K562 (cell line): ENCODE data around the gene MAP3K6. TPM values are rescaled to one million over a fixed set of nuclear protein-coding genes. Genes with fewer than 3 reads are reported as not detected.

Experiments
- POU5F1 ChIP-seq: fragments of 150-350 bp; IDR thresholded peaks from 2 replicates; pipeline ENCODE4 v1.6.1; 2014; ENCODE audit warnings: borderline replicate concordance, low read length, low read depth, mild to moderate bottlenecking; ENCODE audit not compliant: partially characterized antibody
- SAFB ChIP-seq: fragments of 200-400 bp; formaldehyde crosslinking; IDR thresholded peaks from 2 replicates; pipeline ENCODE4 v1.6.1; 2017; ENCODE audit warnings: low read depth, low read length, borderline replicate concordance
- SAFB2 ChIP-seq: fragments of 200-400 bp; formaldehyde crosslinking; IDR thresholded peaks from 2 replicates; pipeline ENCODE4 v1.6.1; 2018; ENCODE audit warnings: borderline replicate concordance, low read length, low read depth, moderate library complexity; ENCODE audit not compliant: severe bottlenecking
- TRIM25 ChIP-seq: fragments of 450-650 bp; IDR thresholded peaks from 2 replicates; pipeline ENCODE4 v1.7.0; 2016; ENCODE audit warnings: borderline replicate concordance
- ZBTB33 ChIP-seq: sonication (generic); formaldehyde crosslinking; IDR thresholded peaks from 2 replicates; pipeline ENCODE4 v1.8.1; 2023; ENCODE audit warnings: mild to moderate bottlenecking, missing genetic modification reagents
- ZBTB7A ChIP-seq: IDR thresholded peaks from 2 replicates; pipeline ENCODE4 v1.6.1; 2011; ENCODE audit warnings: low read depth, mild to moderate bottlenecking, low read length, moderate library complexity, borderline replicate concordance; ENCODE audit not compliant: control insufficient read depth
- ZC3H4 ChIP-seq: sonication (generic); formaldehyde crosslinking; IDR thresholded peaks from 2 replicates; pipeline ENCODE4 v1.9.0; 2021; ENCODE audit warnings: missing genetic modification reagents, borderline replicate concordance
- polyA plus RNA-seq, 8 experiments: library from polyadenylated mRNA; depleted of rRNA in 4 of 8; stranded (reverse) in 5 of 8; unstranded in 3 of 8; fragments of >200 nt; fragmentation: Nextera tagmentation in 2 of 8; fragmentation: Illumina TruSeq in 1 of 8; extraction: Ambion mirVana in 2 of 8; extraction: Trizol in 1 of 8; gene quantifications; 2 replicates each; pipeline versions ENCODE4 v1.2.1 to v1.2.3, GENCODE V29; 2011 to 2014; ENCODE audit warnings: inconsistent platforms in 1 of 8, missing spikeins in 1 of 8
- total RNA-seq, 7 experiments: library from RNA; depleted of rRNA in 6 of 7; stranded (reverse); fragments of >200 nt in 6 of 7; fragmentation: Illumina TruSeq in 2 of 7; extraction: Trizol in 2 of 7; gene quantifications; 2 replicates each; pipeline versions ENCODE4 v1.2.1 to v1.2.3, GENCODE V29; 2011 to 2021; ENCODE audit warnings: low replicate concordance in 1 of 7
- TF ChIP-seq, protein P1 (sequence below): fragments of 200-800 bp; sonication (Bioruptor generic); IDR thresholded peaks from 2 replicates; pipeline ENCODE4 v1.6.1; 2017; ENCODE audit warnings: missing genetic modification characterization, missing compliant biosample characterization
- TF ChIP-seq, protein P2 (sequence below): fragments of 450-650 bp; formaldehyde crosslinking; IDR thresholded peaks from 2 replicates; pipeline ENCODE4 v1.4.0; 2022; ENCODE audit warnings: mild to moderate bottlenecking, moderate library complexity

Gene MAP3K6
- total and polyA plus RNA-seq, 9 of the 15 experiments (the other 6 are each of a cell fraction or from before 2014, with no cell fraction given), result 0.99 to 21.9 (median 7.0) TPM

GRCh38 chr1:27360159-27361043 is 6.4 kb downstream of the MAP3K6 start (continued):
- no peak for TF ChIP-seq TRIM25
- TF ChIP-seq ZBTB33, result peak; percentile 71
- TF ChIP-seq SAFB, result peak; percentile 88
- no peak for TF ChIP-seq POU5F1
- TF ChIP-seq ZBTB7A, result peak; percentile 25; the same call in 1 of the 2 replicates
- no peak for TF ChIP-seq SAFB2
- TF ChIP-seq, protein P1, sequence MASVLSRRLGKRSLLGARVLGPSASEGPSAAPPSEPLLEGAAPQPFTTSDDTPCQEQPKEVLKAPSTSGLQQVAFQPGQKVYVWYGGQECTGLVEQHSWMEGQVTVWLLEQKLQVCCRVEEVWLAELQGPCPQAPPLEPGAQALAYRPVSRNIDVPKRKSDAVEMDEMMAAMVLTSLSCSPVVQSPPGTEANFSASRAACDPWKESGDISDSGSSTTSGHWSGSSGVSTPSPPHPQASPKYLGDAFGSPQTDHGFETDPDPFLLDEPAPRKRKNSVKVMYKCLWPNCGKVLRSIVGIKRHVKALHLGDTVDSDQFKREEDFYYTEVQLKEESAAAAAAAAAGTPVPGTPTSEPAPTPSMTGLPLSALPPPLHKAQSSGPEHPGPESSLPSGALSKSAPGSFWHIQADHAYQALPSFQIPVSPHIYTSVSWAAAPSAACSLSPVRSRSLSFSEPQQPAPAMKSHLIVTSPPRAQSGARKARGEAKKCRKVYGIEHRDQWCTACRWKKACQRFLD (CRISPR knock-in tag), result no peak
- TF ChIP-seq ZC3H4 (CRISPR knock-in tag), result 0 out of 2 replicates have a peak, but pooled peaks have one; percentile 52
- TF ChIP-seq, protein P2, sequence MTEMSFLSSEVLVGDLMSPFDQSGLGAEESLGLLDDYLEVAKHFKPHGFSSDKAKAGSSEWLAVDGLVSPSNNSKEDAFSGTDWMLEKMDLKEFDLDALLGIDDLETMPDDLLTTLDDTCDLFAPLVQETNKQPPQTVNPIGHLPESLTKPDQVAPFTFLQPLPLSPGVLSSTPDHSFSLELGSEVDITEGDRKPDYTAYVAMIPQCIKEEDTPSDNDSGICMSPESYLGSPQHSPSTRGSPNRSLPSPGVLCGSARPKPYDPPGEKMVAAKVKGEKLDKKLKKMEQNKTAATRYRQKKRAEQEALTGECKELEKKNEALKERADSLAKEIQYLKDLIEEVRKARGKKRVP (CRISPR knock-in tag), result no peak
